Activated CD4-positive, alpha-beta T cell treated with anti-CD3 and anti-CD28 coated beads, Interleukin-2, amount 50 U/mL, for 1 hour (primary cell): ENCODE measurements around the gene RNPS1.
"Not testable (repeated sequence)": the region's sequence is repeated elsewhere in the genome, so short reads cannot be mapped to it uniquely, and the experiment has no call there.

Experiments used
- DNase-seq: peaks from one replicate; pipeline ENCODE4 v3.0.0-alpha.2; 2020

Gene RNPS1

DNA sequence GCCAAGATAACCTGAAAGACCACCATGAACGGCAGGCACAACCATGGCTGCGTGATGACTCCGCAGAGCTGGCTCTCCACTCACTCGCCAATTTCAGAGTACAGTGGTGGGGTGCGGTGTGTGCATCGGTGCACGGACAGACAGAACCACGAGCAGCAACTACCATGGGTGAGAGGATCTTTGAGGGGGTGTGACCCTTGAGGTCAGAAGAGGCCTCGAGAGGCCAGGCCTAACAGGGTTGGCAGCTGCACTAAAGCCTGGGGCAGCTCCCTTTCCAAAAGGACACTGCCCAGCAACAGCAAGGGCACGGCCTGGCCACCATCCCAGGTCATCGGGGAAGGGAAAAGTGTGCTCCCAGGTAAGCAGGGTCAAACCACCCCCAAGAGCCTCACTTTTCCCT is 14.6 kb downstream of the RNPS1 start:
- DNase-seq: no peak

DNA sequence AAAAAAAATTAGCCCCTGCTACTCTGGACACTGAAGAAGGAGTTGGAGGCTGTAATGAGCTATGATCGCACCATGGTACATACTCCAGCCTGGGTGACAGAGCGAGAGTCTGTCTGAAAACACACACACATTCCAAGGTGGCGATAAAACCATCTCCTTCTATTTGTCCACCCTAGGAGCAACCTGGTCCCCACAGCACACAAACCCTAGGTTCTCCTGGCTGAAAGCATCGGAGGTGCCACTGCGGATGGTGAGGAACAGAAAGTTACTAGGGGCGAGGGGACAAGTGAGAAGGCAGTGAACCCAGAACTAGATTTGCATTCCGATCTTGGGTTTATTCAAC is 15.1 kb downstream of the RNPS1 start:
- DNase-seq: no peak

DNA sequence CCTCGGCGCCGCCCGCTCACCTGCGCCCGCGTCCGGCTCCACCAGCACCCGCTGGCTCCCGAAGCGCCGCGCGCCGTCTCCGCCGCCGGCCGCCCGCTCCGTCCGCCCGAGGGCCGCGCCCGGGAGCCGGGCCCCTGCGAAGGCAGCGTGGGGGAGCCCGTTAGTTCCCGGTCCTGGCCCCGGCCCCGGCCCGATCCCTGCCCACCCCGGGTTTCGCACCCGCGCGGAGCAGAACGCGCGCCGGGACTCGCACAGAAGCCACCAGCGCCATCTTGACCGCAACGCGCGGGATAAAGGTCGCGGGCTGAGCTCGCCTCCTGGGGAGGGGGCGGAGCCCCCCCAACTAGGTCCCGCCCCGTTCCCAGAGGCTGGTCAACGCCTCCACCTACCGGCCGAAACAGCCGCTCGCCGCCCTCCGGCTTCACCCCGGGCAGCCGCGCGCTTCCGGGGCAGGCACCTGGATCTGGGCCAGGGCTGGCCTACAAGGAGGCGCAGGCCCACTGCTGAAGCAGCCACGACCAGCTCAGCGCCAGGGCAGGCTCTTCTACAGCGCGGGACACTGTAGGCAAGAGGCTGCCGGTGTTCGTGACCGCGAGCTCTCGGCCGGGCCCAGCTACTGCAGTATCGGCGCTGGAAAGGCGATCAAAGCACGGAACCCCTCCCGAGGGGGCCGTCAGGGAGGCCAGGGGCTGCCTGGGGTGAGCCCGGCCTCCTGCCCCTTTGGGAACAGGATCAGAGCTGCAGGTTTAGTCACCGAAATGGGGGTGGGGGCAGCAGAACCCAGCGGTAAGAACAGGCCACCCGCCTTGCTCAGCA is 16.4 kb downstream of the RNPS1 start, which contains the start of gene ECI1:
Gene ECI1 (minus strand): TSS at position 292 of the 816 bp plus-strand sequence. CDS start 21 bp downstream, at position 271.
- peak; percentile 68 for DNase-seq

DNA sequence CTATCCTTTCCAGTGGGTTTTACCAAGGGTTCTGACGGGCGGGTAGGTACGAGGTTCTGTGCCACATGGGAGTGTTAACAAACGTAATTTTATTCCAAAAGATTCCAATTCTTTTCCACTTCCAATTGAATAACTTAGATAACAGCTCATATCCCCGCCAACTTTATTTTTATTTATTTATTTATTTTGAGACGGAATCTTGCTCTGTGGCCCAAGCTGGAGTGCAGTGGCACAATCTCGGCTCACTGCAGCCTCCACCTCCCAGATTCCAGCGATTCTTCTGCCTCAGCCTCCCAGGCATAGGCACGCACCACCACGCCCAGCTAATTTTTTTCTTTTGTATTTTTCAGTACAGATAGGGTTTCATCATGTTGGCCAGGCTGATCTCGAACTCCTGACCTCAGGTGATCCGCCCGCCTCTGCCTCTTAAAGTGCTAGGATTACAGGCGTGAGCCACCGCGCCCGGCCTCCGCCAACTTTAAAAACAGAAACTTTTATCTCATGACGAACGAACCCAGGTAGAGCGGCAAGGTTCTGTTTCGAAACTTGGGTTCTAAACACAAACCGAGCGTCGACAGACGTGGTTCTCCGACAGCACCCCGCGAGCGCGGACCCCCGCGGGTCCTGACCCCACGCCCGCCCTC is 17.2 kb downstream of the RNPS1 start:
- peak; percentile 46 for DNase-seq

DNA sequence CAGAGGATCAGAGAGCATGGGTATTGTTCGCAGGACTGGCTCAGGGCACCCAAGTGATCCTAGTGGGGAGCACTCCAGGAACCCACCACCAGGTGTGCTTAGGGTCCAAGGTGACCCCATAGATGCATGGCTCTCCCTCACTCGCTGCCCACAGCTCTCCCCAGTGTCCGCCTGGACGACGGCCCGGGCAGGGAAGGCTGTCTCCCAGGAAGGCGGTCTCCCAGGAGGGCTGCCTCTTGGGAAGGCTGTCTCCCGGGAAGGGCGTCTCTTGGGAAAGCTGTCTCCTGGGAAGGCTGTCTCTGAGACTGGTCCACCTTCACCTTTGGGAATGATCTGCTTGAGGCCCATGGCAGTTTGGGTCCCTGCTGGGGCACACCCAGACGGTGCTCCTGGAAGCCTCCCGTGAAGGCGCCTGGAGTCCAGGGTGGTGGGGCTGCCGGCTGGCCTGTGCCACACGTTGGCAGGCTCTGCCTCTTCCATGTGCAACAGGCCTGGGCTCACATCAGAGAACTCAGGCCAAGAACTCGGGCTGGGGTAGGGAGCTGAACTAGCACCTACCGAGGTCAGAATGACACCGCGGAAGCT is 21.5 kb downstream of the RNPS1 start:
- DNase-seq: no peak

DNA sequence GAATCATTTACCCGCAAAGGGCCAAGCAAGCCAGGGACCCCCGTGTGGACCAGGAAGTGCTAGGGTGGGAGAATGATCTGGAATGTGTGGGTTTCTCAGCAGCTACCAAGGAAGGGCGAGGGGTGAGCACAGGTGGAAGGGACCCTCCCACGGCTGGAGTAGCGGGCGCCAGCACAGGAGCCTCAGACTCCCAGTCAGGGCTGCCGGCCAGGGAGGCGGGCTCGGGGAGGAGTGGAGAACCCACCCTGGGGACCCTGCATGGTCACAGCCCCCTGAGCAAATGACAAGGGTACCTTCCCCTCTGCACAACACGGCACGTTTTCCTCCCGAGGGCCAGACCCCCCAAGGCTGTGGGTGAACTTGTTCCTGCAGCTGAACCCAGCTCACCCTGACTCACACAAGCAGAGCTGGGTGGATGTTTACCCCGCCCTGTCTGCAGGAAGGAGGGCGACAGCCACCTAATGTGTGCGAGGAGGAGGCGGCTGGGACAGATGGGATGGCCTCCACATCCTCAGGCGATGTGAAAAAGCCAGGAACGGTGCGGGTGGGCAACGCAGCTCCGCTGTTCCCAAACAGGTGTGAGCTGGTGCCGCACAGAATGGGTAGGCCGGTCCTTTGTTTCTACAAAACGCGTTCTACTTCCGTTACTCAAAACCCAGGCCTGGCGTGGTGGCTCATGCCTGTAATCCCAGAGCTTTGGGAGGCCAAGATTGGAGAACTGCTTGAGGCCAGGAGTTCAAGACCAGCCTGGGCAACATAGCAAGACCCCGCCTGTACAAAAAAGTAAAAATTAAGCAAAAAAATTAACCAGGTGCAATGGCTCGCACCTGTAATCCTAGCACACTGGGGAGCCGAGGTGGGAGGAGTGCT is 22.8 kb downstream of the RNPS1 start:
- DNase-seq: no peak

DNA sequence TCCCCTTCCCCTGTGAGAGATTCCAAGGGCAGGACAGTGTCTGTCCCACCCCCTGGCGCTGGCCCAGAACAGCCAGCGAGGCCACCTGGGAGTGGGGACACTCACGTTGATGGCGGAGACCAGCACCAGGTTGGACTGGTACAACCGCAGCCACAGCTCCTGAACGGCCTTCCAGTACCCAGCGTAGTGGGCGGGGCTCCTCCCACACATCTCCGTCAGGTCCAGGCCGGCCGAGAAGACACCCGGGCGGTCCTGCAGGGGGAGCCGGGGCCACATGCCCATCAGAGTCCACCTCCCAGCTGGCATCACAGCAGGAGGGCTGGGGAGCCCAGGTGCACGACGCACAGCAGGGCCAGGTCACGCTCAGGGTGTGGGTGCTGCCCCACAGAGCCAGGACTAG is 23.6 kb downstream of the RNPS1 start:
- DNase-seq: no peak

DNA sequence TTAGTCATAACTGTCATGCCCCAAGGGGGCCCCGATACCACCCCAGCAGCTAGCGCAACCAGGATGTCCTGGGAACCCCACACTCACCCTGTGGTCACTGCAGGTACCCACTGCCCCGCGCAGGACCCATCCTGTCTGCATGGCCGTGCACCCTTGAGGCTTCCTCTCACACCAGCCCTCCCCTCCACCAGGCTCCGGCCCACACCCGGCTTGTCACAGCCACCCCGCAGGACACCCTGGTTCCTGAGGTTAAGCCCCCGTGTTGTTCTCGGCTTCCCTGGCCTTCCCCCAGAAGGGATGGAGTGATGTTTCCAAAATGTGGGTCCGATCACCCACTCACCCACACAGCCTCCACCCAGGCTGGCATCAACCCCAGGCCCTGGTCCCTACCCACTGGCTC is 24.1 kb downstream of the RNPS1 start:
- DNase-seq: no peak

DNA sequence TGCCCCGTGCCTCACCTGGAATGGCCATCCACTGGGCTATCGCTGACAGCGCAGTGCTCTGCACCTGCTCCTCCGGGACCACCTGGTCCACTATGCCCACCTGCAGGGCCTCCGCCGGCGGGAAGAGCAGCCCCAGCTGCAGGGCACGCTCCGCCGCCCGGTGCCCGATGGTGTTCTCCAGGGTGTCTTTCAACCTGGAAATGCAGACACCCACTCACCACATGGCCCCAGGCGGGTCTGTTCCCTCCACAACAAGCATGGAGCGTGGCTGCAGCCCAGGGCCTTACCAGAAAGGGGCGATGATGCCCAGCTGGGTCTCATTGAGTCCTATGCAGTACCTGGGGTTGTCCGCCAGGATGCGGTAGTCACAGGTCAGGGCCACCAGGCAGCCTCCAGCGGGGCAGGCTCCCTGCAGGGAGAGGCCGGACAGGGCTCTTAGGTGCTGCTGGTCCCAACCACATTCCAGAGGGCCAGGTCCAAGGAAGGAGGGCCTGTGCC is 24.8 kb downstream of the RNPS1 start:
- no peak for DNase-seq

DNA sequence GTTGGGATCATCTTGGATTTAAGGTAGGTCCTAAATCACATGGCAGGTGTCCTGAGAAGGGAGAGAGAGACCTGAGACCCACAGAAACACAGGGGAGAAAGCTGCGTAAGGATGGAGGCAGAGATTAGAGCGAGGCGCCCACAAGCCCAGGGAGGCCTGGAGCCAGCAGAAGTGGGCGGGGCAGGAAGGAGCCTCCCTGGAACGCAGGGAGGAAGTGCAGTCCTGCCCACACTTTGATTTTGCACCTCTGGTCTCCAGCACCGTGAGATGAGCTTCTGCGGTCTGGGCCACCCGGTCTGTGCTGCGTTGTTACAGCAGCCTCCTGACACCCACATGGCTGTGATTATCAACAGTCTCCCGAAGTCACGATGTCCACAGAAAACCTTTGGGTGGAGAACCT is 25.3 kb downstream of the RNPS1 start:
- DNase-seq: no peak

DNA sequence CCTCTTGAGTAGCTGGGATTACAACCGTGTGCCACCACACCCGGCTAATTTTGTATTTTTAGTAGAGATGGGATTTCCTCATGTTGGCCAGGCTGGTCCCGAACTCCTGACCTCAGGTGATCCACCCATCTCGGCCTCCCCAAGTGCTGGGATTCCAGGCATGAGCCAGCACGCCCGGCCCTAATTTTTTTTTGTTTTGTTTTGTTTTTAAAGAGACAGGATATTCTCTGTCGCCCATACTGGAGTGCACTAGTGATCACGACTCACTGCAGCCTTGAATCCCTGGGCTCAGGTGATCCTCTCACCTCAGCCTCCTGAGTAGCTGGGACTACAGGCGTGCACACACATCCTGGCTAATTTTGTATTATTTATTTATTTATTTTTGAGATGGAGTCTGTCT is 27.6 kb downstream of the RNPS1 start:
- not testable (repeated sequence) for DNase-seq

DNA sequence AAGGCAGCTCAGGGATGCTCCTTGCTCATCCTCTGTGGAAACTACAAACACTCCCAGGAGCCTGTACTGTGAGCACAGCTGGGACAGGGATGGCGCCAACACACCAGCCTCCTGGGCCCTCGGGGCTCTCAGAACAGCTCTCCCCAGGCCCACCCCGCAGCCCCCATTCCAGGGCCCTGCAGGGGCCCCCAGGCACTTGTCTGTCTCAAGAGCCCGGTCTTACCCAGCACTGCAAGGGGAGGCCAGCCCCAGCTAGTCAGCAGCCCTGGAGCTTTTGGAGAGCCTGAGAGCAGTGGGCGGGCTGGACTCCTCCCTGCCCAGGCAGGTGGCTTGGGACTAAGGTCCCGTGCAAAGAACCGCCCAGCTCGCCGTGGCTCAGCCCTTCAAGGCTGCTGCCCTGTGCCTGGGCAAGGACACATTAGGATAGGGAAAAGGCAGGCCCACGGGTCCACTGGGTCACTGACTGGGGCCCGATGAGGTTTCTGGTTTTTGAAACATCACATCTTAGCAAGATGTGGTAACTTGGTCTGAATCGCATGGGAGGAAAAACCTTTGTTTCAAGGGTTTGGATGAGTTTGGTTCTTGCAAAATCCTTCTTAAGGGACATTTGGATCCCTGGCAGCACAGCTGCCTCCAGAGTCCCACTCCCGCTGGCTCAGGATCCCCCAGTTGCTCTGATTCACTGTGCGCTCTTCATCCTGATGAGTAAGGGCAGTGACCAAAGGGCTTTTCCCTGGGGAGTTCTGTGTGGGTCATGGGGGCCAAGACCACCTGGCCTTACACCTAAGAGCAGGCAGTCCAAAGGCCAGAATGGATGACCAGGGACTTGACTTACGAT is 28.9 kb downstream of the RNPS1 start:
- no peak for DNase-seq

DNA sequence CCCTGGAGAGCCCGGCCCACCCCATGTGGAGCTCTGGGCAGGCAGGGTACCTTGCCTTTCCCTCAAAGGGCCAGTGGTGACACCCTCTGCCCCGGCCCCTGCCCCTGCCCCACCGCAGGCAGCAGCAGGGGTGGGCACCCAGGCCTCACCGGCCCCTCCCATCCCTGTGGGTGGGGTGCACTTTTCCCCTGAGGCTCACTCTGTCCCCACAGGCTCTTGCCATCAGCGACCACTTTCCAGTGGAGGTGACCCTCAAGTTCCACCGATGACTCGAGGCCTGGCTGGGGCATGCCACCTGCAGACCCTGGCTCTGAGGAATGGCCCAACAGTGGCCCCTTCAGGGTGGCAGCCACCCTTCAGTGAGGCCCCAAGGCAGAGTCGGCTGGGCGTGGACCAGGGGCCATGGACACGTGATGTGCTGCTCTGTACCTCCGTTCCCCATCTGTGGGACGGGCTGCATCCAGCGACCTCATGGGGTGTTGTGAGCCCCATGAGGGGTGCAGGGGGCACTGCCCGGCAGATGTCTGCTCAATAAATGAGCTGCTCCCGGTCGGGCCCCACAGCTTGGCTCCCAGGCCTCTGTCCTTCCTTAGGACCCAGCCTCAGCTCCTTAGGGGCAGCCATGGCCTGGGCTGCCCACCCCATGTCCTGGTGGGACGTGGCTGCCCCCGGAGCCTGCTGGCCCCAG is 29.6 kb downstream of the RNPS1 start:
- no peak for DNase-seq

DNA sequence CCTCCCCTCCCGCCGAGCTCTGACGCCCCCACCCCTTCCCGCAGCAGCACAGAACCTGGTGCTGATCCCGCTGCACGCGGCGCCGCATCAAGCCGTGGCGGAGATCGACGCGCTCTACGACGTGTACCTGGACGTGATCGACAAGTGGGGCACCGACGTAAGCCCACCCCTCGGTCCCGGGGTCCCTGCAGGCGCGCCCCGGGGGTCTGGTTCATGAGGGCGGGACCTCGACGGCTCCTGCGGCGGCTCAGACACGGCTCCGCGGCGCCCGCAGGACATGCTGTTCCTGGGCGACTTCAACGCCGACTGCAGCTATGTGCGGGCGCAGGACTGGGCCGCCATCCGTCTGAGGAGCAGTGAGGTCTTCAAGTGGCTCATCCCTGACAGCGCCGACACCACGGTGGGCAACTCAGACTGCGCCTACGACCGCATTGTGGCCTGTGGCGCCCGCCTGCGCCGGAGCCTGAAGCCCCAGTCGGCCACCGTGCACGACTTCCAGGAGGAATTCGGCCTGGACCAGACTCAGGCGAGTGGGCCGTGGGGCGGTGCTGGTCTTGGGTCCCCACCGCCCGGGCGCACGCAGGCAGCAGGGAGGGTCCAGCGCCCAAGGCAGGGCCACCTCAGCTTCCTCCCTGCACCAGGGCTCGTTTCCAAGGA is 30.3 kb downstream of the RNPS1 start:
- no peak for DNase-seq

DNA sequence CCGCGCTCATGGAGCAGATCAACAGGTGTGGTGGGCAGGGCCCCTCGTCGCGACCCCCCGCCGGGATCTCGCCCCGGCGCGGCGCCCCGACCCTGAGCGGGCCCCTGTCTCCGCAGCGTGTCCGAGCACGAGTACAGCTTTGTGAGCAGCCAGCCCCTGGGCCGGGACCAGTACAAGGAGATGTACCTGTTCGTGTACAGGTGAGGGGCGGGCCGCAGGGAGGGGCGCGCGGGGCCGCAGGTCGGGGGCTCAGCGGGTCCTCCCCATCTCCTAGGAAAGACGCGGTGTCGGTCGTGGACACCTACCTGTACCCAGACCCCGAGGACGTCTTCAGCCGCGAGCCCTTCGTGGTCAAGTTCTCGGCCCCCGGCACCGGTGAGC is 30.8 kb downstream of the RNPS1 start:
- no peak for DNase-seq

DNA sequence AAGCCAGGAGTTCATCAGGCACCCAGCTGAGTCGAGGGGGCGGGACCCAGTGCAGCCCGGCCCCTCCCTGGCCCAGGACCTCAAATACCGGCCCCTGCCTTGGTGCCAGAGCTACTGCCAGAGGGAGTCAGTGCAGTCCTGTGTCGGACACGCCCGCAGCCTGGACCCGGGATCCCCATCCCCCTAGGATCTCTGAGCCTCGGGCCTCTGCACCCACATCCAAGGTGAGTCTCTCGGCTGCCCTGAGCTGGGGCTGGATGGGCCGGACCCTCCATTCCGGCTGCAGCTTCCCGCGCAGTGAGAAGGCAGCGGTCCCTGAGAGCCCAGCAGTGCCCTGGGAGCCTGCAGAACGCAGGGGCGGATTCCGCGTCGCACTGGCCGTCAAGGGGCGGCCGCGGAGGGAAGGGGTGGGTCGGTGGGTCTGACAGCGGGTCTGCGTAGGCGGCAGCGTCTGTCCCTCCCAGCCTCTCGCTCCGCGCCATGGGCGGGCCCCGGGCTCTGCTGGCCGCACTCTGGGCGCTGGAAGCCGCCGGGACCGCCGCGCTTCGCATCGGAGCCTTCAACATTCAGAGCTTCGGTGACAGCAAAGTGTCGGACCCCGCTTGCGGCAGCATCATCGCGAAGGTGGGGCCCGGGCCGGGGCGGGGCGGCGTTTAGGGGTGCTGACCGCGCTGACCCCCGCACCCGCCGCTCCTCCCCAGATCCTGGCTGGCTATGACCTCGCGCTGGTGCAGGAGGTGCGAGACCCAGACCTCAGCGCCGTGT is 31.4 kb downstream of the RNPS1 start, which contains the start of gene DNASE1L2:
Gene DNASE1L2 (plus strand): TSS at position 108 of the 765 bp plus-strand sequence. CDS start 373 bp downstream, at position 481.
- no peak for DNase-seq

DNA sequence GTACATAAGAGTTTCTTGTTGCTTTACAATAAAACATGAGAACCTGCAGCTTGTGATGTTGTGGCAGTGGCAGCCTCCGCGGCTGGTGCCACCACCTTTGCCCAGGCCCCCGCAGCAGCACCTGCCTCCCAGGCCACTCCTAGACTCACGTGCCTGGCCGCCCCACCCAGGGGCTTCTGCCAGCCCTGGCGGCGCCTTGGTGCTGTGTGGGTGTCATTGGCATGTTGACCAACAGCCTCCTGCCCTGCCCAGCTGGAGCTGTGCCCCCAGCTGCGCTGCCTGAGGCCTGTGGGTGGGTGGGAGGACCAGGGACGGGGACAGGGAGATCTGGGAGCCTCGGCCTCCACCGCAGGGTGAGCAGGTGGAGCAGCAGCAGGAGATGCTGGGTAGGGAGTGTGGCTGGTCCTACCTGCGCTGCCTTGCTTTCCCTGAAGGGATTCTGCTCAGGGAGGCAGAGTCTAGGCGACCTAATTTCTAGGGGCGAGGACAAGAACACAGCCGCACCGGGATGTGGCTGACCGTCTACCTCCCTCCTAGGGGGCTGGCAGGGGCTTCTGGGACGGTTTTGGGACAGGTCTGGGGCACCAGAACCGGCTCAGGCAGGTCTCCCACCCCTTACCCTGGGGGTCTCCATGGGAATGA is 32.1 kb downstream of the RNPS1 start:
- no peak for DNase-seq

DNA sequence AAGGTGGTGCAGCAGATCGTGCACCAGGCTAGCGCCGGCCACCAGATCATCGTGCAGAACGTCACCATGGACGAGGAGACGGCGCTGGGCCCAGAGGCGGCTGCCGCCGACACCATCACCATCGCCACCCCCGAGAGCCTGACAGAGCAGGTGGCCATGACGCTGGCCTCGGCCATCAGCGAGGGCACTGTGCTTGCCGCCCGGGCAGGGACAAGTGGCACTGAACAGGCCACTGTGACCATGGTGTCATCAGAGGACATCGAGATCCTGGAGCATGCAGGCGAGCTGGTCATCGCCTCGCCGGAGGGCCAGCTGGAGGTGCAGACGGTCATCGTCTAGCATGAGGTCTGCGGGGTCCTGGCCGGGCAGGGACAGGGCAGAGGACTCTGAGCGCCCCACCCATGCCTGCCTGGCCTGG is 32.7 kb downstream of the RNPS1 start:
- DNase-seq: no peak

DNA sequence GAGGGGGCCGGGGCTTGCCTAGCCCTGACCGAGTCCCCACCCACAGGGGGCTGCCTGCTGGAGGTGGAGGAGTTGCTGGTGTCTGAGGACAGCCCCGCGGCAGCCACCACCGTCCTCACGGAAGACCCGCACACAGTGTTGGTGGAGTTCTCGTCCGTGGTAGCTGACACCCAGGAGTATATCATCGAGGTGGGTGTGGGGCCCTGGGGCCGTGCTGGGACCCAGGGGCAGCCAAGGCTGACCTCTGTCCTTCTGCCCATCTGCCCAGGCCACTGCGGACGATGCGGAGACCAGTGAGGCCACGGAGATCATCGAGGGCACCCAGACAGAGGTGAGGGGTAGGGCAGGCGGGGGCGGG is 33.1 kb downstream of the RNPS1 start:
- DNase-seq: no peak
